ENCODE measurements around the gene SNHG17. TPM values are rescaled to one million over a fixed set of nuclear protein-coding genes. Genes with fewer than 3 reads are reported as not detected.

Gene SNHG17
- total and polyA plus RNA-seq, 9 of the 15 experiments (the other 6 are each of a cell fraction or from before 2014, with no cell fraction given) = 29.8 to 106 (median 57.7) TPM

GRCh38 chr20:38454556-38455473 is 19.7 kb upstream of the SNHG17 start (continued):
- TF ChIP-seq RERE (CRISPR knock-in tag; IDR thresholded peaks at IDR 0.05; ENCODE audit: borderline replicate concordance) (no peak), ELK1 (CRISPR knock-in tag; IDR thresholded peaks at IDR 0.05) (no peak), E2F4 (CRISPR knock-in tag; IDR thresholded peaks at IDR 0.05; ENCODE audit: low read depth) (no peak), TCFL5 (CRISPR knock-in tag; conservative IDR thresholded peaks at IDR 0.05) (no peak), JUNB (CRISPR knock-in tag; conservative IDR thresholded peaks at IDR 0.05) (no peak), TAF9B (IDR thresholded peaks at IDR 0.05; ENCODE audit: partially characterized antibody) (no peak), EP300 (IDR thresholded peaks at IDR 0.05; ENCODE audit: low read length) (0 out of 2 replicates have a peak, but pooled peaks have one; percentile 21), SIRT6 (IDR thresholded peaks at IDR 0.05; ENCODE audit: low read depth, low read length) (no peak), PRPF4 (IDR thresholded peaks at IDR 0.05; ENCODE audit: insufficient read depth, low read depth, low read length, poor library complexity, severe bottlenecking) (no peak), ZFPM2 (CRISPR knock-in tag; IDR thresholded peaks at IDR 0.05) (no peak), ZNF217 (CRISPR knock-in tag; IDR thresholded peaks at IDR 0.05) (no peak), NRF1 (conservative IDR thresholded peaks at IDR 0.05 in 1 of 2, IDR thresholded peaks at IDR 0.05 in 1 of 2) (0 out of 4 replicates have a peak, but pooled peaks of 1 of the 2 experiments have one; percentile 23), FOXA3 (CRISPR knock-in tag; conservative IDR thresholded peaks at IDR 0.05 in 1 of 2, IDR thresholded peaks at IDR 0.05 in 1 of 2) (no peak), ZNF3 (CRISPR knock-in tag; IDR thresholded peaks at IDR 0.05) (no peak), ZBTB5 (IDR thresholded peaks at IDR 0.05) (no peak), TEAD4 (IDR thresholded peaks at IDR 0.05; ENCODE audit: low read length) (0 out of 2 replicates have a peak, but pooled peaks have one; percentile 13), TEAD4 (CRISPR knock-in tag; IDR thresholded peaks at IDR 0.05; ENCODE audit: borderline replicate concordance) (no peak)

Data from K562 (cell line).